Activated naive CD4-positive, alpha-beta T cell treated with anti-CD3 and anti-CD28 coated beads, Interleukin-2, amount 50 U/mL, for 16 hours (primary cell): Measurements from ENCODE around the gene ABHD17C.

Source experiments
- DNase-seq: peaks from one replicate; pipeline ENCODE4 v3.0.0-alpha.2; 2020

The ABHD17C gene

DNA sequence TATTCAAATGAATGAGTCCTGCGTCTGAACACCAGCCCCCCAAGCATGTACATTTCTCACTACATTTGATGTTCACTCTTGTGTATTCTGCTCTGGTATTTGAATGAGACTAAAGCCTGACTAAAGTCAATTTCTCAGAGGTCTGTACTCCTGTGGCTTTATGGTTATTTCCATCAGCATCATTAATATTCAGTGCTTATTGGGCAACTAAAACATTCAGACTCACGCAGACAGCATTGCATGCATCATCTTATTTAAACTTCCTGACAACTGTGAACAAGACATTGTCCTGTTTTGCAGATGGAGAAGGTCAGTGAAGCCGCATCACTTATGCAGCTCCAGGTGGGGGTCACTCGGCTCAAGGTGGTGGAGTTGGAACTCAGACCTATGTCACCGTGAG lies 95.1 kb downstream of the ABHD17C start:
- no peak for DNase-seq

DNA sequence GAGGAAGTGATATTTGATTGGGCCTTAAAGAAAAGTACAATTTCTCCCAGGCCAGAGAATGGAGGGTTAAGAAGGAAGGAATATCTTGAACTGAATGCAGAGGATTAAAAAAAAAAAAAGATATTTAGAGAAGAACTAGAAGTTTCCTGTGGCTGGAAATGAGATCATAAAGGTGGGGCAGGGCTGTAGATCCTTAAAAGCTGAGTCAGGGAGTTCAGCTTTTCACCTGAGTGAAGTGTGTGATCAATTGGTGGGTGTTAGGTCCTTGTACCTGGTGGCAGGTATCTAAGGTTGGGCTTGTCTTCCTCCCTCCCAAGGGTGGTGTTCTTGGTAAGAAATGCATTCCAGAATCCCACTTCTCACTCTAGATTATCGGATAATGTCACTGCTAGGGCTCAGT lies 95.9 kb downstream of the ABHD17C start:
- no peak for DNase-seq

- DNase-seq = no peak
Measured at GRCh38 chr15:80796407-80796806, 101.3 kb downstream of the ABHD17C start.

GRCh38 chr15:80798911-80799310 lies 103.8 kb downstream of the ABHD17C start:
- no peak for DNase-seq

DNA sequence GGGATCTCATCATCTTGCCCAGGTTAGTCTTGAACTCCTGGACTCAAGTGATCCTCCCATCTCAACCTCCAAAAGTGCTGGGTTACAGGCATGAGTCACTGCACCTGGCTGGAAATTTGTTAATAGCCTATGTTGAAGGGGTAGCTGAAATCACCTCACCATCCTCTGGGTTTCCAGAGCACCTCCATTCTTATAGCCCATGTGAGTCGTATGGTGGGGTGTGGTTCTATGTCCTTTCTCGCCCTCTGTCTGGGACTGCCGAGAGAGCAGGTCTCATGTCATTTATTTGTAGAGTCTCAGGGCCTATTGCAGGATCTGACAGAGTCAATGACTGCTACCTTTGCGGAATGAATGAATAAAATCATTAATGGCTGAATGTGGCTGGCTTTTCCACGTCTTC lies 105.0 kb downstream of the ABHD17C start:
- no peak for DNase-seq

DNA sequence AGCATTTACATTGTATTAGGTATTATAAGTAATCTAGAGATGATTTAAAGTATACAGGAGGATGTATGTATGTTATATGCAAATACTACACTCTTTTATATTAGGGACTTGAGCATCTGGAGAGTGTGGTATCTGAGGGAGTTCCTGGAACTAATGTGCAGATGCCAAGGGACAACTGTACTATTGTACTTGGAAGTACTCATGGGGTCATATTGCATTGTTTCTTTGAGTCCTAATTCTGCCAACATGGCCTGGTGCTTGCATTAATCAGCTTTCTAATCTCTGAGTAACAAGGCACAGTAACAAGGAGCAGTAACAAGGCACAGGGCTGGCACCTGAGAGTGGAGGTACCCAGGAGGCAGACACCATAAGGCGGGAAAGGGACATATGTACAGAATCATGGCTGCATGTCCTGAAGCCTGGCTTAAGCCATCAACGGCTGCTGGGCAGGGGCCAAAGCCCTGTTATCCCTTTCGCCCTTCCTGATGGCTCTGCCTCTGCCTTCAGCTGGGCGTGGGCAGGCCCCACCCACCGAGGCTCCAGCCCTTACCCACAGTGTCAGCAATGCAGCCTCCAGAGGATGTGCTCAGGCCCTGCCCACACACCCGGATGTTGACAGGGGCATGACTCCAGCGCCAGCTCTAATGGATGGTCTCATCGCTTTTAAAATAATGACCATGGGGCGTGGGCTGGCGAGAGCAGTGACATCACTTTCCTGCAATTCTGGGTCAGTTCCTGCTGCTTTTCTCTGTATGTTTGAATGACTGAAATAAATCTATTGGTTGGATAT lies 107.0 kb downstream of the ABHD17C start:
- DNase-seq = no peak

DNA sequence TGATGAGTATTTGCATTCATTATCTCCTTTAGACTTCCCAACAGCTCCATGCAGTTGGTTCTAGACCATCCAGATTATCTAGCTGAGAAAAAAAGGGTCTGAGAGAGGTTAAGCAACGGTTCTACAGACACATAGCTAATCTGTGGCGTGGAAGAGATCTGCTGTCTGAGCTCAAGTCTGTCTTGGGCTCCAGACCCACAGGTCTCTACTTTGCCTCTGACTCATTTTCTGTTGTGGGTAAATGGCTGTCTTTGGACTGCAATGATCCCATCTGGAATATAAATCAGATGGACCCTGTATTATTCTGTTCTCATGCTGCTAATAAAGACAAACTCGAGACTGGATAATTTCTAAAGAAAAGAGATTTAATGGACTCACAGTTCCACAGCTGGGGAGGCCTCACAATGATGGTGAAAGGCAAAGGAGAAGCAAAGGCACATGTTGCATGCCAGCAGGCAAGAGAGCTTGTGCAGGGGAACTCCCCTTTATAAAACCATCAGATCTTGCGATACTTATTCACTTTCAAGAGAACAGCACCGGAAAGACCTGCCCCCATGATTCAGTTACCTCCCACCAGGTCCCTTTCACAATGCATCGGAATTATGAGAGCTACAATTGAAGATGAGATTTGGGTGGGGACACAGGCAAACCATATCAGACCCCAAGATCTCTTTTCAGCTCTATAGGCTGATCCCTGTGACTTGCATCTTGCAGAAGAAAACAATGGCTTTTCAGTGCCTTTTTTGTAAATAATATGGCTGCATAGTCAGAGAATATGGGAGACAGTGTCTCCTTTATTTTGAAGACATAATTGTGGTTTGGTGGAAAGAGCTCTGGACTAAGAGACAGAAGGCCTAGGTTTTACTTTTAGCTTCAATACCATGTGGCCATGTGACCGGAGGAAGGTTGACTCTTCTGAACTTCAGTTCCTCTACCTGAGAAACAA lies 108.7 kb downstream of the ABHD17C start:
- peak; percentile 44 for DNase-seq

- peak; percentile 17 for DNase-seq
Measured at GRCh38 chr15:80804970-80805495, 109.9 kb downstream of the ABHD17C start.
